GM18507 (cell line): ENCODE data around the gene POLR1A.

Experiments
- DNase-seq: peaks from one replicate; pipeline ENCODE4 v3.0.0; 2011; ENCODE audit warnings: low read depth; ENCODE audit not compliant: insufficient read length; ENCODE audit errors: extremely low spot score
- FAIRE-seq: peaks from 2 replicates; lab custom pipeline; 2011; peaks lifted over from hg19 to GRCh38; lab: Jason Lieb, UNC

POLR1A gene

GRCh38 chr2:86097913-86098312, 7.8 kb downstream of the POLR1A start:
- FAIRE-seq = no peak

GRCh38 chr2:86097114-86097896, 8.4 kb downstream of the POLR1A start:
- FAIRE-seq (no peak), DNase-seq (no peak)

More at GRCh38 chr2:86097913-86098312, 7.8 kb downstream of the POLR1A start:
- DNase-seq = no peak

GRCh38 chr2:86094229-86094628, 11.5 kb downstream of the POLR1A start:
- DNase-seq (no peak), FAIRE-seq (no peak)

GRCh38 chr2:86087936-86088850, 17.5 kb downstream of the POLR1A start:
- DNase-seq (no peak), FAIRE-seq (no peak)

GRCh38 chr2:86082756-86083155, 22.9 kb downstream of the POLR1A start:
- no peak for FAIRE-seq
- DNase-seq = no peak

GRCh38 chr2:86081724-86082123, 24.0 kb downstream of the POLR1A start:
- FAIRE-seq (no peak), DNase-seq (no peak)

- DNase-seq (peak; percentile 43), FAIRE-seq (peak; percentile 80)
Observed at GRCh38 chr2:86079981-86080911, 25.4 kb downstream of the POLR1A start.

GRCh38 chr2:86078774-86079545, 26.7 kb downstream of the POLR1A start:
- FAIRE-seq (peak; percentile 78), DNase-seq (no peak)

GRCh38 chr2:86075886-86076285, 29.8 kb downstream of the POLR1A start:
- DNase-seq (no peak), FAIRE-seq (no peak)

GRCh38 chr2:86074811-86075210, 30.9 kb downstream of the POLR1A start:
- DNase-seq (no peak), FAIRE-seq (no peak)

GRCh38 chr2:86074256-86074655, 31.4 kb downstream of the POLR1A start:
- no peak for FAIRE-seq
- DNase-seq = no peak

- FAIRE-seq (no peak), DNase-seq (no peak)
Observed at GRCh38 chr2:86073225-86073624, 32.5 kb downstream of the POLR1A start.

GRCh38 chr2:86072271-86072858, 33.3 kb downstream of the POLR1A start:
- FAIRE-seq (peak; percentile 78), DNase-seq (peak; percentile 29)

GRCh38 chr2:86070868-86071267, 34.8 kb downstream of the POLR1A start:
- DNase-seq (no peak), FAIRE-seq (no peak)

- DNase-seq (no peak), FAIRE-seq (no peak)
Observed at GRCh38 chr2:86069783-86070339, 35.8 kb downstream of the POLR1A start.

GRCh38 chr2:86069091-86069685, 36.5 kb downstream of the POLR1A start:
- no peak for DNase-seq
- FAIRE-seq = no peak

- DNase-seq = no peak
- no peak for FAIRE-seq
Observed at GRCh38 chr2:86068648-86069047, 37.0 kb downstream of the POLR1A start.

GRCh38 chr2:86068136-86068588, 37.5 kb downstream of the POLR1A start:
- no peak for FAIRE-seq
- no peak for DNase-seq
